ENCODE results near the gene BCKDHB. TPM values are rescaled to one million over a fixed set of nuclear protein-coding genes. Genes with fewer than 3 reads are reported as not detected.

The BCKDHB gene
- total RNA-seq, 2 experiments from 2014 or later: 13.9 to 16.8 TPM

GRCh38 chr6:80161434-80161833, 55.0 kb downstream of the BCKDHB start:
- Mint-ChIP-seq H3K4me1 (no peaks in the 10 kb centered on the region), H3K27me3 (no peaks in the 10 kb centered on the region), H3K4me3 (no peak overlapping the region), H3K9me3 (ENCODE audit: low read depth) (no peaks in the 10 kb centered on the region), H3K27ac (no peak overlapping the region), H3K36me3 (no peaks in the 10 kb centered on the region)
- ATAC-seq: no peak
- no peak for DNase-seq
- CTCF ChIA-PET: no interaction called here

- no peak for DNase-seq
- H3K4me1 Mint-ChIP-seq: peaks cover 2% of the 10 kb centered on the region
Observed at GRCh38 chr6:80163754-80164187, 57.3 kb downstream of the BCKDHB start.

DNA sequence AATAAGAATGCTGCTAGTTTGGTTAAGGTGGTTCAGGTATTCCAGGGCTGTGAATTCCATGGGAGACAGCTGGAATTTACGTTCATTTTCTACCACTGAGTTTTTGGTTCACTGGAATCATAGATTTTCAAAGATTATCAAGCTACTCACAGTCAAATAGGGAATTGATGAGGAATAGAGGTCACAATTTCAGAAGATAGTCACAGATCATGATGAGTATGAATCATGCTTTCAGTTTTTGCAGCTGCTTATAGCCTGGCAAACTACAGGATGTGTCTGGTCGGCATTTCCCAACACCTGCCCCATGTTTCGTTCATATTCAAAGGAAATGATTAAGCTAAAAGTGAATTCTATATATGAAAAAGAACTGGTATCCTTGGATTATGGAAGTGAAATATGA, 58.7 kb downstream of the BCKDHB start:
- peaks cover 2% of the 10 kb centered on the region for H3K4me1 Mint-ChIP-seq
- peaks cover 8% of the 10 kb centered on the region for H3K36me3 Mint-ChIP-seq
- ATAC-seq: peak; percentile 85
- peak overlapping the region; percentile 80 for H3K27ac Mint-ChIP-seq
- no peaks in the 10 kb centered on the region for H3K27me3 Mint-ChIP-seq
- DNase-seq: peak; percentile 59
- H3K9me3 Mint-ChIP-seq (ENCODE audit: low read depth): no peaks in the 10 kb centered on the region
- CTCF ChIA-PET: no interaction called here
- peak overlapping the region; percentile 49 for H3K4me3 Mint-ChIP-seq

More at GRCh38 chr6:80163754-80164187, 57.3 kb downstream of the BCKDHB start:
- CTCF ChIA-PET: no interaction called here
- no peak overlapping the region for H3K27ac Mint-ChIP-seq
- H3K9me3 Mint-ChIP-seq (ENCODE audit: low read depth): no peaks in the 10 kb centered on the region
- H3K36me3 Mint-ChIP-seq: peaks cover 5% of the 10 kb centered on the region
- H3K4me3 Mint-ChIP-seq: no peak overlapping the region
- ATAC-seq: peak; percentile 69
- no peaks in the 10 kb centered on the region for H3K27me3 Mint-ChIP-seq

- Mint-ChIP-seq H3K9me3 (ENCODE audit: low read depth) (no peaks in the 10 kb centered on the region), H3K27me3 (no peaks in the 10 kb centered on the region), H3K27ac (no peak overlapping the region), H3K36me3 (peaks cover 14% of the 10 kb centered on the region), H3K4me3 (no peak overlapping the region), H3K4me1 (peaks cover 2% of the 10 kb centered on the region)
- DNase-seq: no peak
- CTCF ChIA-PET: no interaction called here
- ATAC-seq: no peak
Observed at GRCh38 chr6:80165819-80166218, 59.3 kb downstream of the BCKDHB start.

- peaks cover 20% of the 10 kb centered on the region for H3K36me3 Mint-ChIP-seq
Observed at GRCh38 chr6:80170433-80170832, 64.0 kb downstream of the BCKDHB start.

GRCh38 chr6:80173411-80173810, 66.9 kb downstream of the BCKDHB start:
- no peaks in the 10 kb centered on the region for H3K9me3 Mint-ChIP-seq (ENCODE audit: low read depth)
- CTCF ChIA-PET: no interaction called here

More at GRCh38 chr6:80170433-80170832, 64.0 kb downstream of the BCKDHB start:
- no peak for ATAC-seq
- no peak overlapping the region for H3K27ac Mint-ChIP-seq
- DNase-seq: no peak
- no peaks in the 10 kb centered on the region for H3K27me3 Mint-ChIP-seq
- CTCF ChIA-PET: interaction anchor here (0.7 kb wide), 1 partner anchor 20 kb away, joined by 3 read pairs; no protein-coding TSS in a partner anchor
- no peaks in the 10 kb centered on the region for H3K9me3 Mint-ChIP-seq (ENCODE audit: low read depth)
- H3K4me3 Mint-ChIP-seq: no peak overlapping the region
- peaks cover 3% of the 10 kb centered on the region for H3K4me1 Mint-ChIP-seq

GRCh38 chr6:80174900-80175572, 68.6 kb downstream of the BCKDHB start:
- Mint-ChIP-seq H3K4me1 (peaks cover 1% of the 10 kb centered on the region), H3K9me3 (ENCODE audit: low read depth) (no peaks in the 10 kb centered on the region), H3K36me3 (peaks cover 18% of the 10 kb centered on the region), H3K27ac (no peak overlapping the region), H3K4me3 (no peak overlapping the region), H3K27me3 (no peaks in the 10 kb centered on the region)
- ATAC-seq (no peak), DNase-seq (no peak)
- CTCF ChIA-PET: no interaction called here

More at GRCh38 chr6:80173411-80173810, 66.9 kb downstream of the BCKDHB start:
- ATAC-seq (no peak), DNase-seq (no peak)
- H3K4me1 Mint-ChIP-seq: peaks cover 1% of the 10 kb centered on the region
- H3K36me3 Mint-ChIP-seq: peaks cover 22% of the 10 kb centered on the region
- H3K4me3 Mint-ChIP-seq: no peak overlapping the region
- no peak overlapping the region for H3K27ac Mint-ChIP-seq
- H3K27me3 Mint-ChIP-seq: no peaks in the 10 kb centered on the region

- no peaks in the 10 kb centered on the region for H3K27me3 Mint-ChIP-seq
- CTCF ChIA-PET: no interaction called here
- no peak for ATAC-seq
Observed at GRCh38 chr6:80179695-80180094, 73.2 kb downstream of the BCKDHB start.

DNA sequence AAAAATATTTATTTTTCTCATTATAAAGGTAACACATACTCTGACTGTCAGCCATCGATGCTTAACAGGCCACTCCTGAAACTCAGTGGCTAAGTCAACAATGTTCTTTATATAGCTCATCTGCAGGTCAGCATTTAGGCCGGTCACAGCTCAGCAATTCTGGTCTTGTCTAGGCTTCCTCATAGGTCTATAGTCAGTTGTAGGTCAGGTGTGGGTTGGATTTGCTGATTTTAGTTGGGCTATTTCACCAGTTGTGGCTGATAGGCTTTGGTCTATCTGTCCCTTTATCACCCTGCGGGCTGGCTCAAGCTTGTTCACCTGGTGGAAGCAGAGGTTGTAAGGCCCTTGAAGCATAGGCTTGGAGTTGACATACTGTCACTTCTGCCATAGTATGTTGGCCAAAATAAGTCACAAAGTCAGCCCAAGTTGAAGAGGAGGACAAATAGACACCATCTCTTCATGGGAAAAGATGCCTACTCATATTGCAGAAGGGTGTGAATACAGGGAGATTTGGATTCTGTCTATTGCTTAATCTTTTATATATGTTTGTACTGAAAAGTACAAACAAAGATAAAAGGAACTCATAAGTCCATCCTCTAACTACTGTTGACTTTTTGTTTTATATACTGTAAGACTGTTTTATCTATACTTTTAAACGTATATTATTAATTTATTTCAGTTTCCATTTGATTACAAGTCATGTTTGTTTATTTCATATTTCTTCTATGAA, 75.0 kb downstream of the BCKDHB start:
- Mint-ChIP-seq H3K9me3 (ENCODE audit: low read depth) (no peaks in the 10 kb centered on the region), H3K27ac (no peak overlapping the region), H3K4me3 (no peak overlapping the region), H3K36me3 (peaks cover 3% of the 10 kb centered on the region), H3K4me1 (no peaks in the 10 kb centered on the region), H3K27me3 (no peaks in the 10 kb centered on the region)
- ATAC-seq (no peak), DNase-seq (no peak)
- CTCF ChIA-PET: no interaction called here

More at GRCh38 chr6:80179695-80180094, 73.2 kb downstream of the BCKDHB start:
- Mint-ChIP-seq H3K4me1 (no peaks in the 10 kb centered on the region), H3K4me3 (no peak overlapping the region), H3K27ac (no peak overlapping the region), H3K9me3 (ENCODE audit: low read depth) (no peaks in the 10 kb centered on the region), H3K36me3 (peaks cover 12% of the 10 kb centered on the region)
- no peak for DNase-seq

- no peak overlapping the region for H3K27ac Mint-ChIP-seq
- no peak for DNase-seq
- H3K4me1 Mint-ChIP-seq: no peaks in the 10 kb centered on the region
- H3K36me3 Mint-ChIP-seq: peaks cover 3% of the 10 kb centered on the region
- no peaks in the 10 kb centered on the region for H3K27me3 Mint-ChIP-seq
- no peak for ATAC-seq
- CTCF ChIA-PET: no interaction called here
- no peak overlapping the region for H3K4me3 Mint-ChIP-seq
- H3K9me3 Mint-ChIP-seq (ENCODE audit: low read depth): no peaks in the 10 kb centered on the region
Observed at GRCh38 chr6:80182308-80182707, 75.8 kb downstream of the BCKDHB start.

DNA sequence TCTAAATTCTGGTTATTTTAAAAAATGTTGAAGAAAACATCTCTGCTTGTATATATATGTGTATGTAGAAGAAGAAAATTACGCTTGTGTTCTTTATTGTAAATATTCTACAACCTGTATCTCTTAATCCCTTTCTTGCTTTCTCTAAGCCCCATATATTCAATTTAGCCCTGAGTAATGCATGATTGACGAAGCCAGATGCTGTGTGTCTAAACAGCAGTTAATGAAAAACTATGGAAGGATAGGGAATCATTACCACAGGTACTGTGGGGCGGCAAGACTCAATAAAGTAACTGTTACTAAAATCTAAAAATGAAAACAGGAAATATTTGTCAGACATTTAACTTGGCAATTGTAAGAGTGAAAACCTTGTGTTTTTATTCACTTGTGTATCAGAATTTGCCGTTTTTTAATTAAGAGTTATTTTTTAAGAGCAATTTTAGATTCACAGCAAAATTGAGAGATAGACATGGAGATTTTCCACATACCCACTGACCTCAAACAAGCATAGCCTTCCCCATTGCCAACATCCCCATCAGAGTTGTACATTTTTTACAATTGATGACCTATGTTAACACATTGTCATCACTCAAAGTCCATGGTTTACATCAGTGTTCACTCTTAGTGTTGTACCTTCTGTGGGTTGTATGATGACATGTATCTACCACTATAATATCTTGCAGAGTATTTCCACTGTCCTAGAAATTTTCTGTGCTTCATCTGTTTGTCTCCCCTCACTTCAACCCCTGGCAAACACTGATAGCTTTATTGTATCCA, 76.7 kb downstream of the BCKDHB start:
- no peaks in the 10 kb centered on the region for H3K4me1 Mint-ChIP-seq
- no peak overlapping the region for H3K4me3 Mint-ChIP-seq
- CTCF ChIA-PET: no interaction called here
- no peaks in the 10 kb centered on the region for H3K27me3 Mint-ChIP-seq
- DNase-seq: no peak
- no peak for ATAC-seq
- H3K36me3 Mint-ChIP-seq: peaks cover 6% of the 10 kb centered on the region
- no peak overlapping the region for H3K27ac Mint-ChIP-seq
- no peaks in the 10 kb centered on the region for H3K9me3 Mint-ChIP-seq (ENCODE audit: low read depth)

DNA sequence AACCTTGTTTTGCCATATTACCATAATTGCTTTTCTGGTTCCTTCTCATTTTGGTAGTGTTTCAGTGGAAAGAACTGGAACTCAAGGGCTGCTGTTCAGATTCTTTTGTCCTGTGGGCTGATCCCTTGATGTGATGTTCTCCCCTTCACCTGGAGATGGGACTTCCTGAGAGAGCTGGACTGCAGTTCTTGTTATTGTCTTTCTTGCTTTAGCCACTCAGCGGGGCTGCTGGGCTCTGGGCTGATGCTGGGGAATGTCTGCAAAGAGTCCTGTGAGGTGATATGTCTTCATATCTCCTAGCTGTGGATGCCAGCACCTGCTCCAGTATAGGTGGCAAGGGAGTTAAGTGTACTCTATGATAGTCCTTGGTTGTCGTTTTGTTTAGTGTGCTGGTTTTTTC, 79.0 kb downstream of the BCKDHB start:
- Mint-ChIP-seq H3K27me3 (no peaks in the 10 kb centered on the region), H3K4me1 (no peaks in the 10 kb centered on the region), H3K36me3 (peaks cover 6% of the 10 kb centered on the region), H3K27ac (no peak overlapping the region), H3K9me3 (ENCODE audit: low read depth) (no peaks in the 10 kb centered on the region), H3K4me3 (no peak overlapping the region)
- ATAC-seq: no peak
- no peak for DNase-seq
- CTCF ChIA-PET: interaction anchor here (0.5 kb wide), 1 partner anchor 1296 kb away, joined by 3 read pairs; no protein-coding TSS in a partner anchor

- Mint-ChIP-seq H3K27ac (no peak overlapping the region), H3K9me3 (ENCODE audit: low read depth) (no peaks in the 10 kb centered on the region), H3K36me3 (peaks cover 6% of the 10 kb centered on the region), H3K4me1 (no peaks in the 10 kb centered on the region), H3K4me3 (no peak overlapping the region), H3K27me3 (no peaks in the 10 kb centered on the region)
- CTCF ChIA-PET: no interaction called here
- ATAC-seq (no peak), DNase-seq (no peak)
Observed at GRCh38 chr6:80186082-80186481, 79.6 kb downstream of the BCKDHB start.
